ENCODE measurements around the gene POLG.

The POLG gene

DNA sequence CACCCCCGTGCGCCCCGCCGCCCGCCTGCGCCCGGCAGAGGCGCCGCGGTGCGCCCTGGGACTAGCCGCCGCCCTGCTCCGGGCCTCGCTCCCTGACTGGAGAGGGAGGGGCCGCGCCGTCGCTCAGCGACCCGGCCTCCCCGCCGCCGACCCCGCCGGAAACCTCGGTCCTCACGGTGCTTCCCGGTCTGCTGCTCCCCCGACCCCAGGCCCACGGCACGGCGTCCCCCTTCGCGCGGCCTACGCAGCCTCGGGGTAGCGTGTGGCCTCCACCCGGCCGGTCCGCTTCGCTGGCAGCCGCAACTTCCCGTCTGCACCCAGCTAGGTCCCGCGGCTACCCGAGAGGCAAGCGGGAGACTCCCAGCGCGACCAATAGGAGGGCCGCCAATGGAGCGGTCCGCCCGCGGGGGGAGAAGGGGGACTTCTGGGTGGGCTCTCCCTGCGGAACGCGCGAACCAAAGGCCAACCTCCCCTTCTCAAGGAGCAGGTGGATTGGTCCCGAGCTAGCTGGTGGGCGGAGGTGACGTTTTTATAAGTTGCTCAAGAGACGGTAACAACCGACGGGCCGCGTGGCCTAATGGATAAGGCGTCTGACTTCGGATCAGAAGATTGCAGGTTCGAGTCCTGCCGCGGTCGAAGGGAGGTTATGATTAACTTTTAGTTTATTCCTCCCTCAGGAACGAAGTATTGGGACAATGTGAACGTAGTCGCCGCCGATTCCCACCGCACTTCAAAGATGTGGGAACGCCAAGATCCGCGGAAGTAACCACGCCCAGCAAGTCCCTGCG lies at the start of gene POLG:
POLG (minus strand) TSS at position 315 of the 788 bp plus-strand sequence. CDS start 1,070 bp downstream, outside the sequence.
- peak; percentile 100 for DNase-seq (ENCODE audit: low read depth)
- H3K4me3 ChIP-seq (ENCODE audit: low read depth, low read length): peak within 1 kb of the TSS; percentile 95
- TF ChIP-seq, protein P1, sequence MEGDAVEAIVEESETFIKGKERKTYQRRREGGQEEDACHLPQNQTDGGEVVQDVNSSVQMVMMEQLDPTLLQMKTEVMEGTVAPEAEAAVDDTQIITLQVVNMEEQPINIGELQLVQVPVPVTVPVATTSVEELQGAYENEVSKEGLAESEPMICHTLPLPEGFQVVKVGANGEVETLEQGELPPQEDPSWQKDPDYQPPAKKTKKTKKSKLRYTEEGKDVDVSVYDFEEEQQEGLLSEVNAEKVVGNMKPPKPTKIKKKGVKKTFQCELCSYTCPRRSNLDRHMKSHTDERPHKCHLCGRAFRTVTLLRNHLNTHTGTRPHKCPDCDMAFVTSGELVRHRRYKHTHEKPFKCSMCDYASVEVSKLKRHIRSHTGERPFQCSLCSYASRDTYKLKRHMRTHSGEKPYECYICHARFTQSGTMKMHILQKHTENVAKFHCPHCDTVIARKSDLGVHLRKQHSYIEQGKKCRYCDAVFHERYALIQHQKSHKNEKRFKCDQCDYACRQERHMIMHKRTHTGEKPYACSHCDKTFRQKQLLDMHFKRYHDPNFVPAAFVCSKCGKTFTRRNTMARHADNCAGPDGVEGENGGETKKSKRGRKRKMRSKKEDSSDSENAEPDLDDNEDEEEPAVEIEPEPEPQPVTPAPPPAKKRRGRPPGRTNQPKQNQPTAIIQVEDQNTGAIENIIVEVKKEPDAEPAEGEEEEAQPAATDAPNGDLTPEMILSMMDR (conservative IDR thresholded peaks at IDR 0.05; ENCODE audit: low read depth, low read length): no peak

- no peak for DNase-seq (ENCODE audit: low read depth)
- TF ChIP-seq, protein P1 (conservative IDR thresholded peaks at IDR 0.05; ENCODE audit: low read depth, low read length): no peak
- H3K4me3 ChIP-seq (ENCODE audit: low read depth, low read length): no peak overlapping the region
Observed at GRCh38 chr15:89384176-89384604, 49.6 kb upstream of the POLG start.

- no peak overlapping the region for H3K4me3 ChIP-seq (ENCODE audit: low read depth, low read length)
- peak; percentile 60 for DNase-seq (ENCODE audit: low read depth)
- TF ChIP-seq, protein P1 (conservative IDR thresholded peaks at IDR 0.05; ENCODE audit: low read depth, low read length): no peak
Observed at GRCh38 chr15:89383365-89384175, 48.9 kb upstream of the POLG start.

- DNase-seq (ENCODE audit: low read depth): no peak
- TF ChIP-seq, protein P1 (conservative IDR thresholded peaks at IDR 0.05; ENCODE audit: low read depth, low read length): no peak
- no peak overlapping the region for H3K4me3 ChIP-seq (ENCODE audit: low read depth, low read length)
Observed at GRCh38 chr15:89381888-89382686, 47.5 kb upstream of the POLG start.

DNA sequence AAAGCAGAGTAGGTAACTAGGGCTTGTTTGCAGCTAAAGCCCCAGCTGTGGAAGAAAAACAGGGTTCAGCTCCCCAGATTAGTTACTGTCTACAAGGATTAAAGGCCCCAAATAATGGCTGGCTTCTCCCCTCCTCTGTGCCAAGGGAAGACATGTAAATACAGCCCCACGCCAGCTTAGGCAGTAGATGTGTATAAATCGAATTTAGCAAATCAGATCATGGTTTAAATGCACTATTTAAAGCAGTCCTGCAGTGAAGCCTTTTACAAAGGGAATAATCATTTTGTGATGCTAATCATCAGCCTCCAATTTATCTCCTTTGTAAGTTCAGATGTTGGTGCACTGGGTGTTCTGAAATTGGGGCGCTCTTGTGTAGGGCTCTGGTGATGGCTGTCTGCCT lies 46.7 kb upstream of the POLG start:
- TF ChIP-seq, protein P1 (conservative IDR thresholded peaks at IDR 0.05; ENCODE audit: low read depth, low read length): no peak
- no peak overlapping the region for H3K4me3 ChIP-seq (ENCODE audit: low read depth, low read length)
- DNase-seq (ENCODE audit: low read depth): no peak

GRCh38 chr15:89379818-89380217 lies 45.2 kb upstream of the POLG start:
- DNase-seq (ENCODE audit: low read depth): no peak
- no peak overlapping the region for H3K4me3 ChIP-seq (ENCODE audit: low read depth, low read length)
- TF ChIP-seq, protein P1 (conservative IDR thresholded peaks at IDR 0.05; ENCODE audit: low read depth, low read length): no peak

All from choroid plexus epithelial cell (primary cell).